Measurements from ENCODE around the gene ZDHHC7. TPM values are rescaled to one million over a fixed set of nuclear protein-coding genes. Genes with fewer than 3 reads are reported as not detected.

ZDHHC7 gene
- total RNA-seq, 1 donor from 2014 or later: 26.9 TPM

DNA sequence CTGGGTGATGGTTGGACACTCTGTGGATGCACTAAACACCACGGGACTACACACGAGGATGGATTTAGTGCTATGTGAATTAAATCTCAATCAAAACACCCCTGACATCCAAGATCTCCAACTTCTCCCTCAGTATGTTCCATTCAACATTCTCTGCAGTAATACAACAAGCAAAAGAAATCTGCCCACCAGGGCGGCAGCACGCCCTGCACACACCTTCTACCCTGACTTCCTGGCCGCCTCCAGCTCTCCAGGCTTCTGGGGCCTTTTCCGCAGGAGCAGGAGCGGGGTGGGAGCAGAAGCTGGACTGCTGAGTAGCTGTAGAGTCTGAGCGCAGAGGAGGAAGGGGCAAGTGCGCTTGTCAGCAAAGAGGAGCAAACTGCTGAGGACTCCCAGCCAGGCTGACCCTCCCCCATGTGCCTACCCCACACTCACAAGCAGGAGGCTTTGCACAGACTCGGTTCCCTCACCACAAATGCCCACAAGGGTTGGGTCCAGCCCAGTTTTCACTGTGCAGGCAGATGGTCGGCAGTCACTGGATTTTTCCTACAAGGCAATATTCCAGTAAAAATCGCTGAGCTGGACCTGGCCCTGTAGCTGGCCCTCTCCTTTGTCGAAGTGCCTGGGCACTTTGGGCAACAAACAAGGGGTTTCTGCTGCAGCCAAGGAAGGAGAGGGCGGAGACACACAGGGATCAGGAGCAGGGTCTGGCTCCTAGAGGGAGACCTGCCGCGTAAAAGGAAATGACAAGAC, 22.8 kb downstream of the ZDHHC7 start:
- intact Hi-C loops (cut with micrococcal nuclease): no loop called here
- CTCF ChIA-PET: no interaction called here
- no peaks in the 10 kb centered on the region for H3K9me3 Mint-ChIP-seq
- no peak for ATAC-seq (ENCODE audit: low read depth)
- H3K27me3 Mint-ChIP-seq: no peaks in the 10 kb centered on the region
- H3K4me1 Mint-ChIP-seq: no peaks in the 10 kb centered on the region
- H3K27ac Mint-ChIP-seq: no peak overlapping the region
- no peak for TF ChIP-seq CTCF (IDR thresholded peaks at IDR 0.05)
- POLR2A ChIA-PET: no interaction called here
- H3K4me3 Mint-ChIP-seq: no peak overlapping the region
- peaks cover 85% of the 10 kb centered on the region for H3K36me3 Mint-ChIP-seq (ENCODE audit: low read depth)
- no peak for DNase-seq

GRCh38 chr16:84986879-84987278, 24.5 kb downstream of the ZDHHC7 start:
- ChIA-PET CTCF (no interaction called here), POLR2A (no interaction called here)
- intact Hi-C loops (cut with micrococcal nuclease): no loop called here
- no peak overlapping the region for H3K27ac Mint-ChIP-seq
- no peaks in the 10 kb centered on the region for H3K9me3 Mint-ChIP-seq
- peaks cover 83% of the 10 kb centered on the region for H3K36me3 Mint-ChIP-seq (ENCODE audit: low read depth)
- H3K4me3 Mint-ChIP-seq: no peak overlapping the region
- no peak for TF ChIP-seq CTCF (IDR thresholded peaks at IDR 0.05)
- DNase-seq (no peak), ATAC-seq (ENCODE audit: low read depth) (no peak)
- no peaks in the 10 kb centered on the region for H3K27me3 Mint-ChIP-seq
- H3K4me1 Mint-ChIP-seq: no peaks in the 10 kb centered on the region

DNA sequence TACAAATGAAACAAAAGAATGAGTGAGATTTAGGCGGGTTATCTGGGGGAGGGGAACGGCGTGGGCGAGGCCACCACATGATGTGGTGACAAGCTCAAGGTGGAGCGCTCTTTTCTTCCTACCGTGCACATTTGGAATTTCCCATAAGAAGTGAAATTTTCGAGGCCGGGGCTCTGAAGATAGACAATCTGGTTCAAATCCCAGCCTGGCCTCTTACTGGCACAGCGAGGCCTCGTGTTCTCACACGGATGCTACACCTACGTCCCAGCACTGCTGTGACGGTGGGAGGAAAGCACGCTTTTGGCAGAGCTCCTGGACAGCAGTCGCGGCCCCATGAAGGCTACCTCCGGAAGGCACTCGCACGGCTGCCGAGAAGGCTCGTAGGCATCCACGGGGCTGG, 25.2 kb downstream of the ZDHHC7 start:
- DNase-seq: no peak
- POLR2A ChIA-PET: no interaction called here
- Mint-ChIP-seq H3K27me3 (no peaks in the 10 kb centered on the region), H3K27ac (no peak overlapping the region), H3K4me3 (no peak overlapping the region), H3K36me3 (ENCODE audit: low read depth) (peaks cover 86% of the 10 kb centered on the region), H3K4me1 (no peaks in the 10 kb centered on the region), H3K9me3 (no peaks in the 10 kb centered on the region)
- CTCF ChIA-PET: no interaction called here
- TF ChIP-seq CTCF (IDR thresholded peaks at IDR 0.05): no peak
- intact Hi-C loops (cut with micrococcal nuclease): no loop called here
- ATAC-seq (ENCODE audit: low read depth): no peak

DNA sequence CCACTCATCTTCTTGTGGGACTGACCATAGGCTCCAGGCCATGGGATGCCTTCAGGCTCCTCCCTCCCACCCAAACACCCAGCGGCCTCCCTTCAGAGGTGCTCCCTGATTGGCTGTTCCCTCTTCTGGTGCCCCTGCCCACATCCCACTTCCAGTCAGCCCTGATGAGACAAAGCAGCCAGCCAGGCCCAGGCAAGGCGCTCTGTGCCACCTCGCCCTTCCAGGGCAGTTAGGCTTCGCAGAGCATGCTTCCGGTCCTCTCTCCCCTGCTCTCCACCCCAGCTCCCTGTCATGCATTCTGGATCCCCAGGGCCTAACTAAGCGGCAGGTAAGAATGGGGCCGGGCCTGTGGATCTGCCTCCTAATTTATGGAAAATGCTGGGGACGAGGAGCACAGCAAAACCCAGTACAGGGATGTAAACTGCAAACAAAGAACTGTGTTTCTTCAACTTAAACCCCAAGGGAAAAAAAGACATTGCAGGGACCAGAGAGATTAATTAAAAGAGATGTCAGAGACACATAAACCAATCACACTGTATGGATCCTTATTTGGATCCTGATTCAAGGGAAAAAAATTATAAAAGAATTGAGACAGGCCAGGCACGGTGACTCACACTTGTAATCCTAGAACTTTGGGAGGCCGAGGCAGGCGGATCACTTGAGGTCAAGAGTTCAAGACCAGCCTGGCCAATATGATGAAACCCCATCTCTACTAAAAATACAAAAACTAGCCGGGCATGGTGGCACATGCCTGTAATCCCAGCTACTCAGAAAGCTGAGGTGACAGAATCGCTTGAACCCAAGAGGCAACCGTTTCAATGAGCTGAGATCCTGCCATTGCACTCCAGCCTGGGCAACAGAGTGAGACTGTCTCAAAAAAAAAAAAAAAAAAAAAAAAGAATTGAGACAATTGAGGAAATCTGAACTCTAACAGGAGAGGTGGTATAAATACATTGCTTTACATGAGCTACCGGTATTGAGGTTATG, 26.0 kb downstream of the ZDHHC7 start:
- ATAC-seq (ENCODE audit: low read depth) (no peak), DNase-seq (no peak)
- Mint-ChIP-seq H3K27me3 (no peaks in the 10 kb centered on the region), H3K4me3 (no peak overlapping the region), H3K27ac (no peak overlapping the region), H3K9me3 (no peaks in the 10 kb centered on the region), H3K4me1 (no peaks in the 10 kb centered on the region), H3K36me3 (ENCODE audit: low read depth) (peaks cover 86% of the 10 kb centered on the region)
- CTCF ChIA-PET: no interaction called here
- POLR2A ChIA-PET: no interaction called here
- intact Hi-C loops (cut with micrococcal nuclease): no loop called here
- no peak for TF ChIP-seq CTCF (IDR thresholded peaks at IDR 0.05)

DNA sequence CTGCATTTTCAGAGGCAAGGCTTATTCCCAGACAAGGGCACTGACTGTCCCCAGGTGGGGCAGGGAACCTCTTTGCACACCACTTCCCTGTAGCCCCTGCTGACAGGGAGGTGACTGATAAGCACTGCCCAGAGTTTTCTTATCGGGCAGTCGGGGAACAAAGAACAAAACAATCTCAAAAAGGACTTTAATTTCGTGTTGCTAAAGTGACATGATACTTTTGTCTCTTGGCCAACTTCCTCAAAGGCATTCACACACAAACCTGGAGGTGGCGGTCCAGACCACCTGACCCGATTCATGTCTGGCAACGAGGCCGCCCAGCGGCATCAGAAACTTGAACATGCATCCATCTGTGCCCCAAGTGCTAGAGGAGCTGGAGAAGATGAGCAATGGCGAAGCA, 28.9 kb downstream of the ZDHHC7 start:
- no peak for ATAC-seq (ENCODE audit: low read depth)
- DNase-seq: no peak
- intact Hi-C loops (cut with micrococcal nuclease): loop anchor here (5.0 kb wide), 1 partner anchor 105 kb away; no protein-coding TSS in a partner anchor
- no peak for TF ChIP-seq CTCF (IDR thresholded peaks at IDR 0.05)
- no peak overlapping the region for H3K4me3 Mint-ChIP-seq
- ChIA-PET CTCF (interaction anchor here (1.3 kb wide), 1 partner anchor 104 kb away, joined by 8 read pairs; no protein-coding TSS in a partner anchor), POLR2A (no interaction called here)
- no peaks in the 10 kb centered on the region for H3K9me3 Mint-ChIP-seq
- H3K27me3 Mint-ChIP-seq: no peaks in the 10 kb centered on the region
- H3K27ac Mint-ChIP-seq: no peak overlapping the region
- peaks cover 78% of the 10 kb centered on the region for H3K36me3 Mint-ChIP-seq (ENCODE audit: low read depth)
- no peaks in the 10 kb centered on the region for H3K4me1 Mint-ChIP-seq

All from activated B cell treated with CpG ODN at 0.5 μM for 24 hours (primary cell).